ENCODE measurements around the gene FAM170B. TPM values are rescaled to one million over a fixed set of nuclear protein-coding genes. Genes with fewer than 3 reads are reported as not detected.

FAM170B gene
- total RNA-seq, 4 donors from 2014 or later: not detected

GRCh38 chr10:49176310-49177268 is 42.8 kb upstream of the FAM170B start:
- TF ChIP-seq, protein P1, sequence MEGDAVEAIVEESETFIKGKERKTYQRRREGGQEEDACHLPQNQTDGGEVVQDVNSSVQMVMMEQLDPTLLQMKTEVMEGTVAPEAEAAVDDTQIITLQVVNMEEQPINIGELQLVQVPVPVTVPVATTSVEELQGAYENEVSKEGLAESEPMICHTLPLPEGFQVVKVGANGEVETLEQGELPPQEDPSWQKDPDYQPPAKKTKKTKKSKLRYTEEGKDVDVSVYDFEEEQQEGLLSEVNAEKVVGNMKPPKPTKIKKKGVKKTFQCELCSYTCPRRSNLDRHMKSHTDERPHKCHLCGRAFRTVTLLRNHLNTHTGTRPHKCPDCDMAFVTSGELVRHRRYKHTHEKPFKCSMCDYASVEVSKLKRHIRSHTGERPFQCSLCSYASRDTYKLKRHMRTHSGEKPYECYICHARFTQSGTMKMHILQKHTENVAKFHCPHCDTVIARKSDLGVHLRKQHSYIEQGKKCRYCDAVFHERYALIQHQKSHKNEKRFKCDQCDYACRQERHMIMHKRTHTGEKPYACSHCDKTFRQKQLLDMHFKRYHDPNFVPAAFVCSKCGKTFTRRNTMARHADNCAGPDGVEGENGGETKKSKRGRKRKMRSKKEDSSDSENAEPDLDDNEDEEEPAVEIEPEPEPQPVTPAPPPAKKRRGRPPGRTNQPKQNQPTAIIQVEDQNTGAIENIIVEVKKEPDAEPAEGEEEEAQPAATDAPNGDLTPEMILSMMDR (IDR thresholded peaks at IDR 0.05; ENCODE audit: low read depth): no peak

- TF ChIP-seq, protein P1 (IDR thresholded peaks at IDR 0.05; ENCODE audit: low read depth): no peak
Observed at GRCh38 chr10:49175587-49176309, 41.9 kb upstream of the FAM170B start.

- TF ChIP-seq, protein P1 (IDR thresholded peaks at IDR 0.05; ENCODE audit: low read depth): no peak
Observed at GRCh38 chr10:49174926-49175500, 41.2 kb upstream of the FAM170B start.

DNA sequence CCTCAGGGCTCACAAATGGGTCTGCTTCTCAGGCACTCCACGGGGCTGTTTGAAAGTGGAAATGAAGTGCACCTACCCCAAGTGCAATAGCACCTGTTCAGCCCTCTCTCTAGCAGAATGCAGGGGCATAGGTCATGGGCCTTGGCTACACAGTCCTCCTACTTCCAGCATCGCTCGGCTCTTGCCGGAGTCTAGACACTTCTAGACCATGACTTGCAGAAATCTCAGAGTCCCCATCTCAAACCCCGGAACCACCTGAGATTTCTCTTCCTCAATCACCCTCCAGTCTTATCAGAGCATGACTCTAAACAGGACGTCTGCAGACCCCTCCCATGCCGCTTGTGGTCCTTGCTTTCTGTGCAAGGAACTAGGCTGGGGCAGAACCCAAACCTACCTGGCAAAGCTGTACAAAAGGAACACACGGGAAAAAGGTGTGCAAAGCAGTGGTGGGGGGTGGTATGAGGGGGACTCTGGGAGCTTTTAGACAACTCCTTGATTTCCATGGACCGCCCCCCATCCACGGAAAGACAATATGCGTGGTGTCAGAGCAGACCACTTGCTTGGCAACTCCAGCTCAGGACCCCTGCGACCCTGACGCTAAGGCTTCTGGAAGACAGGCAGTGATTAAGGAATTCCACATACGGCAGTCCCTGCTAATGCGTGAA is 40.6 kb upstream of the FAM170B start:
- TF ChIP-seq, protein P1 (IDR thresholded peaks at IDR 0.05; ENCODE audit: low read depth): no peak

DNA sequence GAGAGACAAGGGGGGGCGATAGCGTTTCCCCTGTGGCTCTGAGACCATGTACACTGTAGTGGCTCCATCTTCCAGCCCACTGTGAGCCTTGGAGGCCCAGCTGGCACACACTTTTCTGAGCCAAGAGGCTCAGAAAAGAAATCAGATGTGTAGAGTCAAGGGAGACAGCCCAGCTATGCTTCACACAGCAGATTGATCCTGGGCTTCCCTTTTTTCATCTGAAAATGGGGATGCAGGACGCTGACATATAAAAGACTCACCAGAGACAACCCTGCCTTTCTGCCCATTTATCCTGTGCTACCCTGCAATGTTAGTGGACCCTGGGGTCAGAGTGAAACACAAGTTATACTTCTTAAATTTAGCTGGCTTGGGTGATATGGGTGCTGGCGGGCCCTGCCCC is 40.0 kb upstream of the FAM170B start:
- TF ChIP-seq, protein P1 (IDR thresholded peaks at IDR 0.05; ENCODE audit: low read depth): no peak

GRCh38 chr10:49173201-49173772 is 39.5 kb upstream of the FAM170B start:
- TF ChIP-seq, protein P1 (IDR thresholded peaks at IDR 0.05; ENCODE audit: low read depth): no peak
